ENCODE measurements around the gene NAV2.
"Not testable (repeated sequence)": the region's sequence is repeated elsewhere in the genome, so short reads cannot be mapped to it uniquely, and the experiment has no call there.

DNA sequence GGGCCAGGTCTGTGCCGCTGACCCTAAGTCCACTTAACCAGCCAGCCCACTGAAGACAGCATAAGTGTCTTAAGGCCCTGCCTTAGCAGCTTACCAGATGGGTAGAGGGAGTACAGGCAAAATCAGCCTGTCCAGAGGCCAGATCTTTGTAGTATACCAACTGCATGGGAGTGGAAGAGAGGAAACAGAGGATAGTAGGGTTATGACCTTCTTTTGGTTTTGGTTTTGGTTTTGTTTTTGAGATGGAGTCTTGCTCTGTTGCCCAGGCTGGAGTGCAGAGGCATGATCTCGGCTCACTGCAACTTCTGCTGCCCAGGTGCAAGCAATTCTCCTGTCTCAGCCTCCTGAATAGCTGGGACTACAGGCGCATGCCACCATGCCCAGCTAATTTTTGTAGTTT is 371.2 kb downstream of the NAV2 start:
- TF ChIP-seq, protein P1, sequence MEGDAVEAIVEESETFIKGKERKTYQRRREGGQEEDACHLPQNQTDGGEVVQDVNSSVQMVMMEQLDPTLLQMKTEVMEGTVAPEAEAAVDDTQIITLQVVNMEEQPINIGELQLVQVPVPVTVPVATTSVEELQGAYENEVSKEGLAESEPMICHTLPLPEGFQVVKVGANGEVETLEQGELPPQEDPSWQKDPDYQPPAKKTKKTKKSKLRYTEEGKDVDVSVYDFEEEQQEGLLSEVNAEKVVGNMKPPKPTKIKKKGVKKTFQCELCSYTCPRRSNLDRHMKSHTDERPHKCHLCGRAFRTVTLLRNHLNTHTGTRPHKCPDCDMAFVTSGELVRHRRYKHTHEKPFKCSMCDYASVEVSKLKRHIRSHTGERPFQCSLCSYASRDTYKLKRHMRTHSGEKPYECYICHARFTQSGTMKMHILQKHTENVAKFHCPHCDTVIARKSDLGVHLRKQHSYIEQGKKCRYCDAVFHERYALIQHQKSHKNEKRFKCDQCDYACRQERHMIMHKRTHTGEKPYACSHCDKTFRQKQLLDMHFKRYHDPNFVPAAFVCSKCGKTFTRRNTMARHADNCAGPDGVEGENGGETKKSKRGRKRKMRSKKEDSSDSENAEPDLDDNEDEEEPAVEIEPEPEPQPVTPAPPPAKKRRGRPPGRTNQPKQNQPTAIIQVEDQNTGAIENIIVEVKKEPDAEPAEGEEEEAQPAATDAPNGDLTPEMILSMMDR (IDR thresholded peaks at IDR 0.05) = not testable (repeated sequence)
- TF ChIP-seq POLR2AphosphoS5, POLR2A, EP300 (IDR thresholded peaks at IDR 0.05): not testable (repeated sequence)
